ENCODE results near the gene GJC2. TPM values are rescaled to one million over a fixed set of nuclear protein-coding genes. Genes with fewer than 3 reads are reported as not detected.
A peak's percentile ranks its signal among the peaks of the same experiment; 100 is the strongest.
"Not testable (repeated sequence)": the region's sequence is repeated elsewhere in the genome, so short reads cannot be mapped to it uniquely, and the experiment has no call there.

Gene GJC2
- total and polyA plus RNA-seq, 9 donors, result 0.94 to 1.6 (median 1.3) TPM

GRCh38 chr1:228173528-228174481 is 24.1 kb downstream of the GJC2 start:
- Histone ChIP-seq H3K36me3 (ENCODE audit: control insufficient read depth, insufficient read depth, low read length) (peaks cover 20% of the 10 kb centered on the region), H3K27ac (ENCODE audit: low read length) (peak overlapping the region; percentile 20)
- WGBS (ENCODE audit: insufficient coverage), result 58% methylated on average over 20 of the region's 69 CpGs
- not testable (repeated sequence) for H3K9me3 ChIP-seq (replicated peaks; ENCODE audit: control insufficient read depth, low read depth, low read length); H3K27me3 ChIP-seq (ENCODE audit: control insufficient read depth, insufficient read depth, low read length); DNase-seq; H3K4me1 ChIP-seq (ENCODE audit: control insufficient read depth, insufficient read depth, low read length); H3K4me3 ChIP-seq (ENCODE audit: low read length)

GRCh38 chr1:228174482-228175315 is 25.0 kb downstream of the GJC2 start:
- Histone ChIP-seq H3K9me3 (replicated peaks; ENCODE audit: control insufficient read depth, low read depth, low read length) (no peaks in the 10 kb centered on the region), H3K4me1 (ENCODE audit: control insufficient read depth, insufficient read depth, low read length) (peaks cover 2% of the 10 kb centered on the region), H3K4me3 (ENCODE audit: low read length) (no peak overlapping the region), H3K36me3 (ENCODE audit: control insufficient read depth, insufficient read depth, low read length) (peaks cover 19% of the 10 kb centered on the region), H3K27me3 (ENCODE audit: control insufficient read depth, insufficient read depth, low read length) (no peaks in the 10 kb centered on the region), H3K27ac (ENCODE audit: low read length) (no peak overlapping the region)
- 81% methylated on average over 49 of the region's 52 CpGs for WGBS (ENCODE audit: insufficient coverage)
- no peak for DNase-seq

GRCh38 chr1:228175316-228176023 is 25.7 kb downstream of the GJC2 start:
- peaks cover 2% of the 10 kb centered on the region for H3K4me1 ChIP-seq (ENCODE audit: control insufficient read depth, insufficient read depth, low read length)
- no peaks in the 10 kb centered on the region for H3K27me3 ChIP-seq (ENCODE audit: control insufficient read depth, insufficient read depth, low read length)
- H3K27ac ChIP-seq (ENCODE audit: low read length), result no peak overlapping the region
- no peak overlapping the region for H3K4me3 ChIP-seq (ENCODE audit: low read length)
- no peaks in the 10 kb centered on the region for H3K9me3 ChIP-seq (replicated peaks; ENCODE audit: control insufficient read depth, low read depth, low read length)
- DNase-seq, result no peak
- WGBS (ENCODE audit: insufficient coverage), result 89% methylated on average over 18 of the region's 18 CpGs
- peaks cover 16% of the 10 kb centered on the region for H3K36me3 ChIP-seq (ENCODE audit: control insufficient read depth, insufficient read depth, low read length)

- no peak overlapping the region for H3K27ac ChIP-seq (ENCODE audit: low read length)
- DNase-seq, result no peak
- peaks cover 2% of the 10 kb centered on the region for H3K4me1 ChIP-seq (ENCODE audit: control insufficient read depth, insufficient read depth, low read length)
- no CpG with 5 or more reads among the region's 4 CpGs for whole genome bisulfite sequencing (ENCODE audit: insufficient coverage)
- H3K36me3 ChIP-seq (ENCODE audit: control insufficient read depth, insufficient read depth, low read length), result peaks cover 17% of the 10 kb centered on the region
- H3K9me3 ChIP-seq (replicated peaks; ENCODE audit: control insufficient read depth, low read depth, low read length), result no peaks in the 10 kb centered on the region
- H3K27me3 ChIP-seq (ENCODE audit: control insufficient read depth, insufficient read depth, low read length), result no peaks in the 10 kb centered on the region
- H3K4me3 ChIP-seq (ENCODE audit: low read length), result no peak overlapping the region
Measured at GRCh38 chr1:228176024-228176395, 26.3 kb downstream of the GJC2 start.

- peaks cover 2% of the 10 kb centered on the region for H3K4me1 ChIP-seq (ENCODE audit: control insufficient read depth, insufficient read depth, low read length)
- peaks cover 17% of the 10 kb centered on the region for H3K36me3 ChIP-seq (ENCODE audit: control insufficient read depth, insufficient read depth, low read length)
- 88% methylated on average over 19 of the region's 19 CpGs for WGBS (ENCODE audit: insufficient coverage)
- no peak for DNase-seq
- no peak overlapping the region for H3K4me3 ChIP-seq (ENCODE audit: low read length)
- no peaks in the 10 kb centered on the region for H3K9me3 ChIP-seq (replicated peaks; ENCODE audit: control insufficient read depth, low read depth, low read length)
- no peaks in the 10 kb centered on the region for H3K27me3 ChIP-seq (ENCODE audit: control insufficient read depth, insufficient read depth, low read length)
- no peak overlapping the region for H3K27ac ChIP-seq (ENCODE audit: low read length)
Measured at GRCh38 chr1:228176461-228177182, 26.9 kb downstream of the GJC2 start.

- Histone ChIP-seq H3K9me3 (replicated peaks; ENCODE audit: control insufficient read depth, low read depth, low read length) (no peaks in the 10 kb centered on the region), H3K36me3 (ENCODE audit: control insufficient read depth, insufficient read depth, low read length) (peaks cover 17% of the 10 kb centered on the region), H3K27ac (ENCODE audit: low read length) (no peak overlapping the region), H3K4me3 (ENCODE audit: low read length) (no peak overlapping the region), H3K27me3 (ENCODE audit: control insufficient read depth, insufficient read depth, low read length) (no peaks in the 10 kb centered on the region), H3K4me1 (ENCODE audit: control insufficient read depth, insufficient read depth, low read length) (peaks cover 2% of the 10 kb centered on the region)
- 78% methylated on average over 4 of the region's 5 CpGs for WGBS (ENCODE audit: insufficient coverage)
- DNase-seq, result no peak
Measured at GRCh38 chr1:228177183-228177475, 27.4 kb downstream of the GJC2 start.

- peaks cover 2% of the 10 kb centered on the region for H3K4me1 ChIP-seq (ENCODE audit: control insufficient read depth, insufficient read depth, low read length)
- no peak for DNase-seq
- 94% methylated on average over 6 of the region's 12 CpGs for WGBS (ENCODE audit: insufficient coverage)
- H3K4me3 ChIP-seq (ENCODE audit: low read length), result no peak overlapping the region
- peaks cover 17% of the 10 kb centered on the region for H3K36me3 ChIP-seq (ENCODE audit: control insufficient read depth, insufficient read depth, low read length)
- H3K27me3 ChIP-seq (ENCODE audit: control insufficient read depth, insufficient read depth, low read length), result no peaks in the 10 kb centered on the region
- no peaks in the 10 kb centered on the region for H3K9me3 ChIP-seq (replicated peaks; ENCODE audit: control insufficient read depth, low read depth, low read length)
- no peak overlapping the region for H3K27ac ChIP-seq (ENCODE audit: low read length)
Measured at GRCh38 chr1:228177721-228178710, 28.3 kb downstream of the GJC2 start.

- H3K27ac ChIP-seq (ENCODE audit: low read length), result no peak overlapping the region
- H3K4me1 ChIP-seq (ENCODE audit: control insufficient read depth, insufficient read depth, low read length), result peaks cover 5% of the 10 kb centered on the region
- no peaks in the 10 kb centered on the region for H3K27me3 ChIP-seq (ENCODE audit: control insufficient read depth, insufficient read depth, low read length)
- H3K4me3 ChIP-seq (ENCODE audit: low read length), result no peak overlapping the region
- peaks cover 17% of the 10 kb centered on the region for H3K36me3 ChIP-seq (ENCODE audit: control insufficient read depth, insufficient read depth, low read length)
- no peaks in the 10 kb centered on the region for H3K9me3 ChIP-seq (replicated peaks; ENCODE audit: control insufficient read depth, low read depth, low read length)
- DNase-seq, result peak; percentile 46
- 73% methylated on average over 8 of the region's 12 CpGs for WGBS (ENCODE audit: insufficient coverage)
Measured at GRCh38 chr1:228178737-228179684, 29.3 kb downstream of the GJC2 start.

Data from muscle of leg (tissue), 11 donors.